K562 (cell line): ENCODE results near the gene KRT82. TPM values are rescaled to one million over a fixed set of nuclear protein-coding genes. Genes with fewer than 3 reads are reported as not detected.

Experiments used
- ATAC-seq: fragments of 200-7000 bp; cut with Tn5 transposase; 3 replicates; pipeline ENCODE4 v1.9.1; 2020; ENCODE audit warnings: moderate library complexity
- BruUV-seq: library from RNA; stranded (reverse); fragments of 400-500 nt; replicated peaks from 2 replicates; lab custom pipeline; 2021; lab: Mats Ljungman, UMichigan
- CTCF ChIA-PET: fragments of 300-600 bp; formaldehyde crosslinking; extraction: SDS; loops from one replicate; lab custom pipeline; 2021; ENCODE audit warnings: low intra/inter-chr PET ratio; lab: Yijun Ruan, JAX
- POLR2A ChIA-PET: fragments of 300-600, 350-650 bp; sonication (Branson Sonifier 250); formaldehyde crosslinking; extraction: SDS; loops from one replicate; lab custom pipeline; 2021; ENCODE audit warnings: antibody characterized with exemption, inconsistent platforms; lab: Yijun Ruan, JAX
- DNase-seq, 4 experiments: peaks; one replicate each; pipeline versions ENCODE4 v3.0.0 to v3.0.0-alpha.2; 2011 to 2018; ENCODE audit warnings: low spot score in 3 of 4, mixed read lengths in 3 of 4; ENCODE audit errors: extremely low read depth in 1 of 4
- FAIRE-seq: peaks from 2 replicates; lab custom pipeline; 2011; peaks lifted over from hg19 to GRCh38; lab: Jason Lieb, UNC
- H2AFZ ChIP-seq: 2 replicates; pipeline ENCODE4 v1.6.0; 2011; ENCODE audit warnings: low read depth, low read length, control low read depth, inconsistent platforms
- H3K27ac ChIP-seq: fragments of 200-600 bp; 3 replicates; pipeline ENCODE4 v1.8.0; 2011; ENCODE audit warnings: low read depth, mild to moderate bottlenecking, control low read depth, inconsistent platforms, low read length, moderate library complexity, mixed read lengths; ENCODE audit errors: extremely low read depth
- H3K27me3 ChIP-seq, 2 experiments: fragments of 300-600 bp in 1 of 2; 2 replicates in 1 of 2; 3 replicates in 1 of 2; pipeline versions ENCODE4 v1.6.0 to v1.8.0; 2011; ENCODE audit warnings: inconsistent platforms in 2 of 2, low read length in 2 of 2, mild to moderate bottlenecking in 1 of 2, mixed read lengths in 1 of 2, moderate library complexity in 1 of 2; ENCODE audit not compliant: control insufficient read depth in 2 of 2, insufficient read depth in 2 of 2
- H3K36me3 ChIP-seq: fragments of 300-600 bp; 3 replicates; pipeline ENCODE4 v1.8.0; 2011; ENCODE audit warnings: mild to moderate bottlenecking, low read length, inconsistent platforms; ENCODE audit not compliant: control insufficient read depth, insufficient read depth
- H3K4me1 ChIP-seq, 2 experiments: fragments of 200-600 bp in 1 of 2; replicated peaks in 1 of 2; 2 replicates in 1 of 2; 3 replicates in 1 of 2; pipeline versions ENCODE4 v1.5.1 to v1.8.0; 2011; ENCODE audit warnings: inconsistent platforms in 2 of 2, low read length in 2 of 2, mild to moderate bottlenecking in 1 of 2, mixed read lengths in 1 of 2, moderate library complexity in 1 of 2; ENCODE audit not compliant: control insufficient read depth in 2 of 2, insufficient read depth in 2 of 2
- H3K4me2 ChIP-seq: 2 replicates; pipeline ENCODE4 v1.6.1; 2011; ENCODE audit warnings: low read length, control low read depth, inconsistent platforms, mixed read lengths; ENCODE audit not compliant: insufficient read depth
- H3K4me3 ChIP-seq: fragments of 200-600 bp; sonication (generic), shearing (Covaris generic); 2 replicates; pipeline ENCODE4 v1.5.1; 2016; ENCODE audit warnings: control low read depth, inconsistent platforms
- H3K79me2 ChIP-seq: fragments of 200-600 bp; 3 replicates; pipeline ENCODE4 v1.8.0; 2011; ENCODE audit warnings: low read length, inconsistent platforms; ENCODE audit not compliant: control insufficient read depth, insufficient read depth
- H3K9ac ChIP-seq, 2 experiments: 2 replicates each; pipeline versions ENCODE4 v1.6.0 to v1.6.1; 2011; ENCODE audit warnings: low read depth in 2 of 2, low read length in 2 of 2, control low read depth in 1 of 2, inconsistent platforms in 1 of 2, mild to moderate bottlenecking in 1 of 2, mixed read lengths in 1 of 2; ENCODE audit not compliant: insufficient read depth in 1 of 2
- H3K9me1 ChIP-seq: one replicate; pipeline ENCODE4 v1.6.0; 2011; ENCODE audit warnings: inconsistent platforms, mild to moderate bottlenecking, low read length, moderate library complexity; ENCODE audit not compliant: control insufficient read depth, insufficient read depth
- H3K9me3 ChIP-seq: replicated peaks from 2 replicates; pipeline ENCODE4 v1.5.1; 2011; ENCODE audit warnings: low read depth, low read length, inconsistent platforms; ENCODE audit not compliant: control insufficient read depth, insufficient read depth
- H4K20me1 ChIP-seq: replicated peaks from 2 replicates; pipeline ENCODE4 v1.6.1; 2011; ENCODE audit warnings: low read length, inconsistent platforms, mixed read lengths; ENCODE audit not compliant: control insufficient read depth, insufficient read depth
- ETV5 ChIP-seq: sonication (generic); formaldehyde crosslinking; IDR thresholded peaks from 2 replicates; pipeline ENCODE4 v1.4.0; 2020; ENCODE audit warnings: low read depth, mild to moderate bottlenecking, missing genetic modification reagents
- KDM2B ChIP-seq: fragments of 250-450 bp; sonication (Bioruptor Pico); IDR thresholded peaks from 2 replicates; pipeline ENCODE4 v1.8.0; 2021; ENCODE audit warnings: mild to moderate bottlenecking, moderate library complexity
- MBD2 ChIP-seq: sonication (generic); IDR thresholded peaks from 2 replicates; pipeline ENCODE4 v1.6.1; 2016; ENCODE audit warnings: low read depth, borderline replicate concordance
- MECOM ChIP-seq: fragments of 250-450 bp; sonication (Bioruptor Pico); IDR thresholded peaks from 2 replicates; pipeline ENCODE4 v1.8.0; 2022; ENCODE audit warnings: inconsistent platforms
- NFYB ChIP-seq: IDR thresholded peaks from 2 replicates; pipeline ENCODE4 v1.6.1; 2011; ENCODE audit warnings: mild to moderate bottlenecking, moderate library complexity; ENCODE audit not compliant: insufficient read length; ENCODE audit errors: extremely low read depth
- RBM15 ChIP-seq: fragments of 200-400 bp; formaldehyde crosslinking; IDR thresholded peaks from 2 replicates; pipeline ENCODE4 v1.6.1; 2018; ENCODE audit warnings: mild to moderate bottlenecking, low read length, moderate library complexity; ENCODE audit not compliant: insufficient read depth
- RBM34 ChIP-seq: fragments of 200-400 bp; formaldehyde crosslinking; IDR thresholded peaks from 2 replicates; pipeline ENCODE4 v1.6.1; 2018; ENCODE audit warnings: low read length, borderline replicate concordance; ENCODE audit not compliant: insufficient read depth
- ZNF668 ChIP-seq: fragments of 250-450 bp; sonication (Bioruptor Pico); IDR thresholded peaks from 2 replicates; pipeline ENCODE4 v1.8.0; 2022; ENCODE audit warnings: mild to moderate bottlenecking, inconsistent platforms
- WGBS: fragments of 100-300 bp; shearing (Covaris generic); methylation state at CpG from one replicate; pipeline ENCODE4 v1.1.6; 2016; ENCODE audit warnings: low coverage, mixed read lengths; ENCODE audit not compliant: insufficient coverage; ENCODE audit errors: missing lambda C conversion rate; 5-methylcytosine and 5-hydroxymethylcytosine counted together
- in situ Hi-C: fragments of 300-500 bp; cut with MboI; formaldehyde crosslinking; loops from 4 replicates; pipeline ENCODE4 v1.15.0; 2018; ENCODE audit warnings: inconsistent platforms, mixed read lengths
- intact Hi-C: fragments of 100-400 bp; cut with micrococcal nuclease; formaldehyde crosslinking; loops from 2 replicates; pipeline ENCODE4 v1.14.2; 2022
- polyA plus RNA-seq, 8 experiments: library from polyadenylated mRNA; depleted of rRNA in 4 of 8; stranded (reverse) in 5 of 8; unstranded in 3 of 8; fragments of >200 nt; fragmentation: Nextera tagmentation in 2 of 8; fragmentation: Illumina TruSeq in 1 of 8; extraction: Ambion mirVana in 2 of 8; extraction: Trizol in 1 of 8; gene quantifications; 2 replicates each; pipeline versions ENCODE4 v1.2.1 to v1.2.3, GENCODE V29; 2011 to 2014; ENCODE audit warnings: inconsistent platforms in 1 of 8, missing spikeins in 1 of 8
- total RNA-seq, 7 experiments: library from RNA; depleted of rRNA in 6 of 7; stranded (reverse); fragments of >200 nt in 6 of 7; fragmentation: Illumina TruSeq in 2 of 7; extraction: Trizol in 2 of 7; gene quantifications; 2 replicates each; pipeline versions ENCODE4 v1.2.1 to v1.2.3, GENCODE V29; 2011 to 2021; ENCODE audit warnings: low replicate concordance in 1 of 7

The KRT82 gene
- total and polyA plus RNA-seq, 9 of the 15 experiments (the other 6 are each of a cell fraction or from before 2014, with no cell fraction given) = not detected

DNA sequence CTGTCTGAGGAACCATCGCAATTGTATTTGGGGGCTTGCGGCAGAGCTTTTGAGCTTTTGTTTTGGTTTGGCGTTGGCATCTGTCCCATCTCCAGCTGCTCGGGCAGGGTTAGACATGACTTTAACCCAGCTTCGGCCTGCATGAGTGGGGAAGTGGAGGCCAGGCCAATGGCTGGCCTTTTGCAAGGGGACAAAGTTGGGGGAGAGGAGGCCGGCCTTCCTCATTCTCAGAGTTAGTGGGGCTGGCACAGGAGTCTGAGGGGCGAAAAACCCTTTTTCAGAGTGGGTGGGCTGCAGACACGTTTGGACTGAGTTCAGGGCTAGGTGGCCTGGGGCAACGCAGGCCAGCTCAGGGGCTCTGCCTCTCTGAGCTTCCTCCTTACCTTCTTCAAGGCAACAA is 5.2 kb downstream of the KRT82 start:
- Histone ChIP-seq H3K4me1 (no peaks in the 10 kb centered on the region), H3K36me3 (no peaks in the 10 kb centered on the region), H3K9me3 (no peaks in the 10 kb centered on the region), H3K79me2 (no peaks in the 10 kb centered on the region), H2AFZ (no peak overlapping the region), H3K4me2 (no peak overlapping the region), H3K9ac (no peak overlapping the region), H4K20me1 (no peaks in the 10 kb centered on the region), H3K4me3 (no peak overlapping the region), H3K27ac (no peak overlapping the region), H3K27me3 (peaks cover 0 to 62% of the 10 kb centered on the region in 2 experiments; a peak in 3 of 5 replicates), H3K9me1 (no peaks in the 10 kb centered on the region)
- FAIRE-seq (no peak), ATAC-seq (no peak), DNase-seq (no peak)
- ChIA-PET POLR2A (interaction anchor here (0.7 kb wide), 1 partner anchor 16 kb away, joined by 4 read pairs; the partner anchor contains the start of gene KRT84), CTCF (no interaction called here)
- intact Hi-C loops = no loop called here
- in situ Hi-C loops = no loop called here
- TF ChIP-seq KDM2B (CRISPR knock-in tag) (no peak), RBM15 (no peak), ETV5 (CRISPR knock-in tag) (no peak), NFYB (no peak), MECOM (no peak), ZNF668 (CRISPR knock-in tag) (no peak), MBD2 (no peak), RBM34 (no peak)
- 4% methylated on average over 9 of the region's 9 CpGs for WGBS
- BruUV-seq = no TSS peak
